GM18505 (cell line): ENCODE measurements around the gene CLINT1.
A peak's percentile ranks its signal among the peaks of the same experiment; 100 is the strongest.

Source experiments
- ATAC-seq: cut with Tn5 transposase; IDR thresholded peaks from one replicate; pipeline ENCODE4 v1.9.1; 2021; ENCODE audit not compliant: unreplicated experiment
- POLR2A ChIP-seq: IDR thresholded peaks from 4 replicates; pipeline ENCODE4 v1.6.1; 2011; ENCODE audit warnings: borderline replicate concordance; ENCODE audit not compliant: insufficient read depth, insufficient read length; ENCODE audit errors: extremely low read depth

The CLINT1 gene

GRCh38 chr5:157877821-157878220 lies 18.9 kb upstream of the CLINT1 start:
- TF ChIP-seq POLR2A = no peak
- no peak for ATAC-seq

GRCh38 chr5:157874861-157875260 lies 15.9 kb upstream of the CLINT1 start:
- no peak for TF ChIP-seq POLR2A
- no peak for ATAC-seq

GRCh38 chr5:157870837-157871834 lies 12.2 kb upstream of the CLINT1 start:
- ATAC-seq = no peak

GRCh38 chr5:157867751-157868387 lies 8.9 kb upstream of the CLINT1 start:
- ATAC-seq = no peak
- TF ChIP-seq POLR2A = no peak

More at GRCh38 chr5:157870837-157871834, 12.2 kb upstream of the CLINT1 start:
- no peak for TF ChIP-seq POLR2A

GRCh38 chr5:157866536-157866935 lies 7.6 kb upstream of the CLINT1 start:
- no peak for TF ChIP-seq POLR2A
- ATAC-seq = no peak

GRCh38 chr5:157865781-157866180 lies 6.8 kb upstream of the CLINT1 start:
- ATAC-seq = no peak
- TF ChIP-seq POLR2A = no peak

- no peak for ATAC-seq
- TF ChIP-seq POLR2A = no peak
These were observed 5.1 kb upstream of the CLINT1 start for GRCh38 chr5:157864067-157864466.

- no peak for TF ChIP-seq POLR2A
- no peak for ATAC-seq
These were observed 3.4 kb upstream of the CLINT1 start for GRCh38 chr5:157862183-157862851.

GRCh38 chr5:157860898-157861890 lies 2.2 kb upstream of the CLINT1 start:
- peak; percentile 66 for ATAC-seq
- TF ChIP-seq POLR2A = no peak

GRCh38 chr5:157859227-157859575 lies 256 bp upstream of the CLINT1 start:
- ATAC-seq = no peak
- TF ChIP-seq POLR2A = no peak

GRCh38 chr5:157857816-157858526 lies 974 bp downstream of the CLINT1 start:
- no peak for ATAC-seq
- TF ChIP-seq POLR2A = no peak
